ENCODE results near the gene SOS2.
A peak's percentile ranks its signal among the peaks of the same experiment; 100 is the strongest.
"Not testable (repeated sequence)": the region's sequence is repeated elsewhere in the genome, so short reads cannot be mapped to it uniquely, and the experiment has no call there.

SOS2 gene

DNA sequence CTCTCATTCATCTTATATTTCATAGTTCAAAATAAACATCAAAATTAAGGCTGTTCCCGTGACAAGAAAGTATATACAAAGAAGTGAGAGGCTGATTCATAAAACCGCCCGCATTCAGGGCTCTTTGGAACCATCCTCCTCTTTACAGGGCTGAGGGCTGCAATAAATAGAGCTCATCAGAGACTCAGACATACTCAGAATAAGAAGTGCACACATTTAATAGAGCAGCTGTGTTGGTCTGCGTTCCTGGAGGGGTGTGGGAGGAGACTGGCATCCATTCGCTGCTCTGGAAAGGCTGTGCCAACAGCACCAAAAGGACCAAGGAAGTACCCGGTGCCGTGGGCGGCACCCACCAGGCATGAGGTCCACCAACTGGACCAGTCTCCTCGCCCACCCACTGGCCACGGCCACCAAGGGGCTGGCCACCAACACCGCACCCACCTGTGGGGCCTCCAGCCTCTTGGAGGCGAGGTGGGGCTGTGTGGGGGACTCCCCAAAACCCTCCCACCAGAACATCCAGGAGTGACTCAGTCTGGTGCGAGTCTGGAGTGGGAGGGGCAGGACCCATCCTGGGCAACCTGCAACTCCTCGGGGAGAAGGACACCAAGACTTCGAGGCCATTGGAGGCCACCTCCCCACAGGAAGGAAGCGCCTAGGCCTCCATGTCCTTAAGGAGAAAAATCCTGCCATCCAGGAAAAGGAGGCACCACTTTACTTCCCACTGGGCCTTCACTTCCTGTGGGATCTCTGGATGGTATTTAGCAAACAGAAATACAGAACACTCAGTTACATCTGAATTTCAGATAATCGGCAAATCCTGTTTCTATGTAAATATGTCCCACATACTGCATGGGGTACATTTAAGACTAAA, 147.7 kb downstream of the SOS2 start:
- no peak for DNase-seq

DNA sequence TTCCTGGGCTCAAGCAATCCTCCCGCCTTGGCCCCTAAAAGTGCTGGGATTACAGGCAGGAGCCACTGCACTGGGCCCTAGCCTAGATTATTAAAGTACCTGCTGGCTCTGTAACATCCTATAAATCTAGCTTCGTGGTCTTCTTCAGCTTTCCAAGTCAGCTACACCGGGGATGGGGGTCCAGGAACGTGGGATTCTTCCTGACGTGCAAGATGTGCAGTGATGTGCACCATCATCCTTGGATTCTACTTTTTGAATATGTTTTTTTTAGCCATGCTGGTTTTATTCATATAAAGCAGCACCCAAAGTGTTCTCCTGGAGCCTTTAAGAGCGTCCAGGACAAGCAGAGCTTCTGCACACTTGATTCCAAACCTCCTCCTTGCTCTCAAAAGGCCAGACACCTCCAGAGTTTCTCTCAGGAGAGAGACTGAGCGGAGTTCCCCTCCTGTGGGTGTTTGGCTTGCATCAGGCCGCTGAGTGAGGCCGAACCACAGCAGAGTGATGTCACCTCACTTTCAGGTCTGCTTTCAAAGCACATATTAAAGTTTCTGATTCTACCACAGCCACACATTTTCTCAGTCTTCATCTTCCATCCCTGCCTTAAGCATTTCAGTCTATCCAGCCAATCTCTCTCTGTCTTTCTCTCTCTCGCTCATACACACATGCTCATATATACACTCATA, 148.5 kb downstream of the SOS2 start:
- no peak for DNase-seq

DNA sequence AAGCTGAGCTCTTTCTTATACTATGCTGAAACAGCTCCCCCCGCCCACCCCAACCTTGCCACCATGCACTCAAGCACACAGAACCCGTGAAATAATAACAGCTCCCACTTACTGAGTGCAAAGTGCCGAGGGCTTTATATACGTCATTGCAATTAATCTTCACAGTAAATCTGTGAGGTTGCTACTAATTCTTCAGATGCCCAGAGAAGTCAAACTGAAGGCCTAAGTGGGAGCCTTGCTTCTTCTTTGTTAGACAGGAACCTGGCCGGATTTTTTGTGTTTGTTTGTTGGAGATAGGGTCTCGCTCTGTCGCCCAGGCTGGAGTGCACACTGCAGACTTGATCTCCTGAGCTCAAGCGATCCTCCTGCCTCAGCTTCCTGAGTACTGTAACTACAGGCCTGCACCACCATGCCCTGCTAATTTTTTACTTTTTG, 149.1 kb downstream of the SOS2 start:
- no peak for DNase-seq

DNA sequence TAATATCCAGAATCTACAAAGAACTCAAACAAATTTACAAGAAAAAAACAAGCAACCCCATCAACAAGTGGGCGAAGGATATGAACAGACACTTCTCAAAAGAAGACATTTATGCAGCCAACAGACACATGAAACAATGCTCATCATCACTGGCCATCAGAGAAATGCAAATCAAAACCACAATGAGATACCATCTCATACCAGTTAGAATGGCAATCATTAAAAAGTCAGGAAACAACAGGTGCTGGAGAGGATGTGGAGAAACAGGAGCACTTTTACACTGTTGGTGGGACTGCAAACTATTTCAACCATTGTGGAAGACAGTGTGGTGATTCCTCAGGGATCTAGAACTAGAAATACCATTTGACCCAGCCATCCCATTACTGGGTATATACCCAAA, 152.3 kb downstream of the SOS2 start:
- not testable (repeated sequence) for DNase-seq

DNA sequence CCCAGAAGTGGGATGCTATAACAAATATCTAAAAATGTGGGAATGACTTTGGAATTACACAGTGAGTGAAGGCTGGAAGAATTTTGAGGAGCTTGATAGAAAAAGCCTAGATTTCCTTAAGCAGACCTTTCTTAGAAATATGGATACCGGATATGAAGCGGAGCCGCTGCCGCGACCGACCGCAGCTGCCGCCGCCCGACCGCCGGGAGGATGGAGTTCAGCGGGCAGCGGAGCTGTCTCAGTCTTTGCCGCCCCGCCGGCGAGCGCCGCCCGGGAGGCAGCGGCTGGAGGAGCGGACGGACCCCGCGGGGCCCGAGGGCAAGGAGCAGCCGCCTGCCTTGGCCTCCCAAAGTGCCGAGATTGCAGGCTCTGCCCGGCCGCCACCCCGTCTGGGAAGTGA, 157.7 kb downstream of the SOS2 start:
- DNase-seq = not testable (repeated sequence)

DNA sequence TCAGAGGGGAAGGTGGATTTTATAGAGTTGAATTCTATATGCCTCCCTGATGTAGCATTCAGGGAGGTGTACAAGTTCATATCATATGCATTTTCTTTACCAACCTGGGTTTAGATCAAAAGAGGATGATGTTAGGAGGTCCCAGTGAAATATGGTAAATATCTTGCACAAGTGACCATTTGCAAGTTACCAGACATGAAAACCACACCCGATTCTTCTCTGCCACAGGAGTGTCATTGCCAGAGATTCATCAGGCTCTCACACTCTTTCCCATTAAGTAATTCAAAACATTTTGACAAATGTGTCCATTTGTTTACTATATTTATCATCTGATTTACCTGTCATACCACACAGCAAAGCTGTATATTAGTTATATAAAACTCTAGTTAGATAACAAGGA, 159.0 kb downstream of the SOS2 start:
- no peak for DNase-seq

DNA sequence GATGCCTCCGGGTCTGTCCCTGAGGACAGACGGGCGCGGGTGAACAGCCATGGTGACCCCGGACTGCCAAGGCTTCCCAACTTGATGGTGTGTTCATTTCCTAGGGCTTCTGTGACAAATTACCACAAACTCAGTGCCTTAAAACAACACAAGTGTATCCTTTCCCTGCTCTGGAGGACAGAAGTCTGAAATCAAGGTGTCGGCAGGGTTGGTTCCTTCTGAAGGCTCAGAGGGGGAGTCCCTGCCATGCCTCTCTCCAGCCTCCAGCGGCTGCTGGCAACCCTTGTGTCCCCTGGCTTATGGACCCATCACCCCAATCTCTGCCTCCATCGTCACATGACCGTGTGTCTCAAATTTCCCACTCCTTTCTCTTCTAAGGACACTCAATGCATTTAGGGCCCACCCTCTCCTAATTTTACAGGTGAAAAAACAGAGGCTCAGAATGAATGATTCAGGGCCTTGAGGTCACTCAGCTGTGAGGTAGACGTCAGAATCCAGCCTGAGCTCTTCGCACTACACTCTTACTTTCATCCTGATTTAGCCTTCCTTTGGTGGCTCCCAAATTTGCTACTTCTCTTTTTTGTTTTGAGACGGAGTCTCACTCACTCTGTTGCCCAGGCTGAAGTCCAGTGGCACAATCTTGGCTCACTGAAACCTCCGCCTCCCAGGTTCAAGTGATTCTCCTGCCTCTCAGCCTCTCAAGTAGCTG, 160.4 kb downstream of the SOS2 start:
- no peak for DNase-seq

DNA sequence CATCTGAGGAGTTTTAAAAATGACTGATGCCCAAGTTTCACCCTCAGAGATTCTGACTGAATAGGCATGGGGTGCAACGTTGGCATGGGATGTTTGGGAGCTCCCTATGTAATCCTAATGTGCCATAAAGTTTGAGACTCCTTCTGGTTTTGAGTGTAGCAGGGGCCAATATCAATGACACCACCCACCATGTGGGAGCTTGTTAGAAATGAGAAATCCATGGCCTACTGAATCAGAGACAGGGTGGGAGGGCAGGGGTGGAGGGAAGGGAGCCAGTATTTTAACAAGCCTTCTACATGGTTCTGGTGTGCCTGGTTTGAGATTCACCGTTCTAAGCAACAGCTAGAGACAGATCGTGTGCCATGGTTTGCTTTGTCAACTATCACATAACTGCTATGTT, 161.1 kb downstream of the SOS2 start:
- no peak for DNase-seq

DNA sequence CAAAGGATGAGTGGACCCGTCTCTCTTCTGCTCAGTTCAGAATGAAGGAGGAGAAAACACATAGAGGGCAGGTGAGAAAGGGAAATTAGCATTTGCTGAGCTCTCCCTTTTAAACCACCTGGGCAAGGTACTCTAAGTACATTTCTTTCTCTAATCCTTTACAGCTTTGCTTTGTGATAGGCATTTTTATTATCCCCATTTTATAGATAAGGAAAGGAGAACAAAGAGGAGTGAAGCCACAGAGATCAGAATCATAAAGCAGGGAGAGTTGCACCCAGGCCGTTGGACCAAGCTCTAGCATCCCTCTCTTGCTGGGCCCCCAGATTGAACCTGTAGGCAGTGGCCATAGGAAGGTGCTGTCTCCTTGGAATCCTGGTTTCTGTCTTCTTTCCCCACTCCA, 162.1 kb downstream of the SOS2 start:
- no peak for DNase-seq

DNA sequence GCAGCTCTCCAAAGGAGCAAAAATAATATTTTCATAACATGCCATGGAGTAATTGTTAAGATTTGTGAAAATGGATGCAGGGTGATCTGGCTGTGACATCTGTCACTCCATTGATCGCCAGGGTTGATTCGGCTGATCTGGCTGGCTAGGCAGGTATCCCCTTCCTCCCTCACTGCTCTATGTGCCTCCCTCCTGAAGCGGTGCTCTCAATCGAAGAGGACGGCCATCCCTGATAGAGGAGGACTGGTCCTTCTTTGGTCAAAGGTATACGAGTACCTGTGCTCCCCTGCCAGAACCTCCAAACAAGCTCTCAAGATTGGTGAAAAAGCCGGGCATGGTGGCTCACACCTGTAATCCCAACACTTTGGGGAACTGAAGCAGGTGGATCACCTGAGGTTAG, 162.9 kb downstream of the SOS2 start:
- DNase-seq = no peak

DNA sequence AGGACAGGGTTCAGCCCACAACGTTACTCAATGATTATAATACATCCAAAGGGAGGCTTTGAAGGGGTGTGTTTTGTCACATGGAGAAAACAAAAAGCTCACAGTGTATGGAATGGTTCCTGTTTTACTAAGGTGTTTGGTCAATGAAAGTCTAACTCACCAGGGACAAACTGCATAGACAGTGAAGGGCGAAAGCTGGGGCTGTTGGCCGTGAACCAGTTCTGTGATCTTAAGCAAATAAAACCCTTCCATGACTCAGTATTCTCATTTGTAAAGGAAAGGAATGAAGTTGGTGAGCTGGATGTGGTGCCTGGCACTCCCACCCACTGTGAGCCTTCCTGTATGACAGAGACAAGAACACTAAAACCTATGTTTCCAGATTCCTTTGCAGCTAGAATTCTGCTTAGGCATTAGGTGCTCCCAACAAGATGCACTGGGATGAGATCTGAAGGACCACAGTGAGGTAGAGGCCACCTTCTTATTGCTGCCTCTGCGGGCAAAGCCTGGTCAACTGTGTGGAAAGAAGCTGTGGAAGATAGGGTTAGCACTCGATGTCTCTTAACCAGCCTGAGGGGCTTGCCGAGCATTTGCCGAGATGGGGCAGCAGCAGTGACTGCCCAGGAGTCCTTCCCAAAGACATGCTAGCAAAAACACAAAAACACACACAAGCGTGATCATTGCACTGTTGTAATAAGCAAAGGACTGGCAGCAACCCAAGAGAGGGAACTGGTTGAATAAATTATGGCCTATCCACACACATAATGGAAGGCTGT, 163.5 kb downstream of the SOS2 start:
- DNase-seq = peak; percentile 73

Data from EL (cell line).